ENCODE measurements around the gene CMSS1.

CMSS1 gene

DNA sequence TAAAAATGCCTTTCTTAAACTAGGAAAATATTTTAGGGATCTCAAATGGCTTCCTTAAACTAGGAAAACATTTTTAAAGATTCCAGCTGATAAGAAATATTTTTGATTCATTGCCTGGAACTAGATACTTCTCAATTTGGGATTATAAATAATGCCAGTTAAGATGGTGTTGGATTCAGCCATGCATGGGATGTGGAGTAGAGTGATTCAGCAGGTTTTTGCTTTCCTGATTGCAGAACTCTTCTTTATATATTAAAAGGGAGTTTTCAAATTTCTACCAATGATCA lies 281.1 kb downstream of the CMSS1 start:
- no peak overlapping the region for H3K4me3 ChIP-seq (ENCODE audit: low read depth, low read length)

DNA sequence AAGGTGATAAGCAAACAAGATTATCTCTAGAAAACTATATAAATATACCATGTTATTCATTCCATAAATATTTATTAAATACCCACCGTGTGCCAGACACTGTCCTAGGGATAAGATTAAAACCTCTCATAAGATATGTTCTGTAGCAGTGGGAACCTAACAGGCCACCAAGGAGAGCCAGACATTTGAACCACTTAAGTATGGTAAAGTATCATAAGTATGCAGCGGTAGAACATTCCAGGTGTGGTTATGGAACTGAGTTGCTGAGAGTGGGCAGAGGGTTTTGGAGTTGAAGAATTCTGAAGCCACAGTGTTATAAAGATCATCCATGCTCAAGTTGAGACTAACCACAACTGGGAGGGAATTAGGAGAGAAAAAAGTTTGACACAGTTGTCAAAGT lies 282.0 kb downstream of the CMSS1 start:
- H3K4me3 ChIP-seq (ENCODE audit: low read depth, low read length) = no peak overlapping the region

DNA sequence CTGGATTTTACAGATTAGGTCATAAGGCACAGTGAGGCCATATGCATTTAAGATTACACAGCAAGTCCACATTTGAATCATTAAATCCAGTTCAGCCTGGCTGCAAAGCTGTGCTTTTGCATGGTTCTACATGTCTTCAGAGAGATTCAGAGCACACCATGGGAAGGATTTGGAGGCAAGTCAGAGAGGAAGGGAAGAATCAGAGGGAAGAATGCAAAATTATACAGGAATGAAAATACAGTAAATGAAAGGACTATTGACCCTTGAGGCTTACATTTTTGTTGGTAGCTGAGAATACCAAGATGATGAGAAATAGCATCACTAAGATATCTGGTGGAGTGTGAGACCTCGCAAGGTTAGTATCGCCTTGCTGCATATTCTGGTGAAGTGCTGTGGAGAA lies 282.8 kb downstream of the CMSS1 start:
- no peak overlapping the region for H3K4me3 ChIP-seq (ENCODE audit: low read depth, low read length)

DNA sequence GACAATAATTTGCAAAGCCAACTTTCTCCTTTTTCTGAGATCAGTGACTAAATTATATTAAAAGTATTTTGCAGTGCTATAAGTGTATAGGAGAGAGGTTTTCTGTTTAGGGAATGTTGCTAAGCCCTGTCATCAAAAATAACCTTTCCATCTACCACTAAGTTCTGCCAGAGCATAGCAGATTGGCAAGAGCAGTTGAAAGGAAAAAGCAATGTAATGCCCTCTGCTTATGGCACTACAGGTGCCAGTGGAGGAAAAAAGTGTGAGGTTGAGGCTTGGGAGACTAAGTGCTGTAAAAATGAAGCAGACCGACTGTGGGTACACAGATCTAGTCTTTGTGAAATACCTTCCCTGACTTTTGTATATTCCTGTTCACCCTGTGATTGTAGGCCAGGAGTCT lies 285.1 kb downstream of the CMSS1 start:
- H3K4me3 ChIP-seq (ENCODE audit: low read depth, low read length) = no peak overlapping the region

DNA sequence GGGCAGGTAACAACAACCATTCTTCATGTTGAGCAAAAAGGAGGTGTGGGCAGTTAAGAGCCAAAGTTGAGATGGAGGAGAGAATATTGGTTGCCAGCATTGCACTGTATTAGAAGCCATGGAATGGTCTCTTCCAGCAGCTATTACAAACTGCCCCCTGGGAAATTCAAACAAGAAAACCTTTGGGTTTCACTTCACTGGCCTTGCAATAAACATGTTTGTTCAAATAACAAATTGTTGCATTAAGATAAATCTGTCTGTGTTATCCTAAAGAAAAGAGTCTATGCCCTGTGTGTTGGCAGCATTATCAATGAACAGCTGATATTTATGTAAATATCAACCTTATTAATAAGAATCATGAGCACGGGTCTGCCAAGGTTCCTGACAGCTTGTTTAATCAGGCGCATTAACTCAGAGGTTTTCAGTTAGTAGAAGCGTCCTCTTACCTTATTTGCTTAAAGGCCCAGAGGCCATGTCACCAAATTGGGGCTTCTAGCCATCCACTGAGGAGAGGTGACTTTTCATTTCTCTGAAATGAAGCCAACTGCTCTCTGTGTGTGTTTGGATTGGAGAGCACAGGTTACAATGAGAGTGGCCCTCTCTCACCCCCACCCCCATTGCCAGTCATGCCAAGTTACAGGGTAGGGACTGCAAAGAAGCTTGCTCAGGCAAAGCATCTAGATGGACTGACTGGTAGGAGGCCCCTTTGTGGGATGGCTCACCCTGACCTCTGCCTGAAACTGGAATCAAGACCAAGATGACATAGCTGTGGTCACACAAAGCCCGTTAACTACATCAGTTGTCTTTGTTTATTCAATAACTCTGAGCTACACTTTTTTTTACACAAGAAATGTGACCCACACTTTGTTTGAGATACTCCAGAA lies 286.1 kb downstream of the CMSS1 start:
- no peak overlapping the region for H3K4me3 ChIP-seq (ENCODE audit: low read depth, low read length)

DNA sequence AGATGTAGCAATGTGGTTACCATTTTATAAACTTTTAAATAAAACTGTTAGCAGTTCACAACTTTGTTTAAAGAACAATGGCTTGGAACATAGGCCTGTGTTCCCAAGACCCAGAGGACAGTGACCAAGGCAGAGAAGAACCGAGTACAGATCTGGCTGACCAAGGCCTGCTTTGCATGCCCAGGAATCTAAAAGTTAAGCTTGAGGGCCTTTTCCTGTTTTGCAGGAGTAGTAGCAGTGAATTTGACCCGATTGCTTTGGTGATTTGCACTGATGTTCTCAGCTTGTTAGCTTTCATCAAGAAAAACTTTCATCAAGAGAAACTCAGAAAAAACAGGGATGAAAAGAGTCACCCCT lies 286.8 kb downstream of the CMSS1 start:
- H3K4me3 ChIP-seq (ENCODE audit: low read depth, low read length) = no peak overlapping the region

DNA sequence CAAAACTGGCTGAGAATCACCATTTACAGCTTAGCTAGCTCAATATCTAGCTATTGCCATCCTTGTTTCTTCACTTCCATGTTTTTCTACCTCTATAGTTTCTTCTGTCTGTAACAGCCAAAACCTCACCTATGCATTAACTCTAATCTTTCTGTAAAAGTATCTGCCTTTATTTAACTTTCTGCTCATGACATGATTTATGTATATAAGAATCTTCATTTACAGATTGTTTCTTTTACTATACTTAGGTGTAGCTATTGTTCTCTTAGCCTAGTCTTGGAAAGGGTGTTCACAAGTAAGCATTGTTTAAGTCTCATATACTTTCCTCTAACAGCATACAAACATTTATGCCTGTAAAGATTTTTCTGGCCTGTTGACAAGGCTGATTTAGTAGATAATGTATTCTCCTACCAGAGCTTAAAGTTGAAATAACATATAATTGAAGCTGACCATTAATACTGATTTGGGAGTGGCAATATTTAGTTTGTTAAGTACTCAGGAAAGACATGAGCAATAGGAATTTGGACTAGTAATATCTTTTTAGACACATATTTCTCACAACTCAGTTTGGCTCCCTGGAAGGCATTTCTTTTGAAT lies 287.3 kb downstream of the CMSS1 start:
- no peak overlapping the region for H3K4me3 ChIP-seq (ENCODE audit: low read depth, low read length)

DNA sequence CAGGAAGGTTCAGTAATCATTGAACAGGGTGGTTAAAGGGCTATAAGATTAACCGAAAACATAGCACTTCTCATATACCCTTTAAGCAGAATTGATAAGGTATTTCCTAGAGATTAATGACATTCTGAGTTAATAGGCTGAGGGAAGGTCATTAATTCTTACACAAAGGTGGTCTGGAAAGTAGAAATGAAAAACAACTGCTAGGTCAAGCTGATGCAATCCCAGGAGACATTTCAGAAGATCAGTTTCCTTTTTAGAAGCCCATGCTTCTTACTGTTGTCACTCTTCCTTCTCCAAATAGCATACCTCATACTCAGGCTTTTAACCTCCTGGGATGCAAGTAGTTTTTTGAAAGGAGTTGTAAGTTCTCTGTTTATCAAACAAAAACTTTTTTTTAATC lies 287.8 kb downstream of the CMSS1 start:
- no peak overlapping the region for H3K4me3 ChIP-seq (ENCODE audit: low read depth, low read length)

DNA sequence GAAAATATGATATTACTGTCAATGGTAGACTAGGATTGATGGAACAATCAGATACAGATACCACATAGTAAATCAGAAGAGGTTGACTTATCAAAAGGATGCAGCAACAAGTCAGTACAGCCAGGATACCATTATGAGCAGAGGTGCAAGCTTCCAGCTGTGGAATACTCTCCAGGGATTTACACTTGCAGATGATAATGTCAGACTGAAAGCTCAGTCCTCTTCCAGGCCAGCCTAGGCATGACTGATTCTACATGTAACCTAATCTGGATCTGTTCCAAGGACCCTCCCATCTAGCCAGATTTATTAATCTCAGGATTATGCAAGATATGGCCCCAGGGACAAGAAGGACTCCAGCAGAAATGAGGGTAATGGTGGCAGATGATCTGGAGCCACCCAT lies 288.4 kb downstream of the CMSS1 start:
- no peak overlapping the region for H3K4me3 ChIP-seq (ENCODE audit: low read depth, low read length)

DNA sequence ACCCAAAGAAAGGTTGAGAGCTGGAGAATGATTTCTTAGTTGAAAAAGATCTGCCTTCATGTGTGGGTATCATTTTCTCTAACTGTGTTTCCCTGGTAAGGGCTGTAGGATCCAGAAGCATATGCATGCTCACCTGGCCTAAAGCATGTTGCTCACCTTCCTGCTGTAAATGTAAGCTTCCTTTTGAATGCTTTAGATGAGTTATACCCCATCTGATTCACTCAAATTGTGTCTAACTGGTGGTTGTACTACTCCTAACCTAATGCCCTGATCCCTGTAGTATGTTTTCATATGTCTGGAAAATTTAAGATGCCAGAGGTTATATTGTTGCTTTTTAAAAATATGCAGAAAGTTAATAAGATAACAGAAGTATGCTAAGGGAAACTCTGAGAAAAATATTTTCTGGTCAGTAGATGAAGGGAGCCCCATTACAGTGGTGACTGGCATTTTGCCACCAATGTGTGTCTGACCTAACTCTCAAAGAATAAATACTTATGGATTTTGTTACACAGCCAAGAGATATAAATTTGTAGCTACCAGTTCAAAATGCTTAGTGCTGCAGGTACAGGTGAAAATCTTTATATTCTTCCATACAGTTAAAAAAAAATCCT lies 289.0 kb downstream of the CMSS1 start:
- no peak overlapping the region for H3K4me3 ChIP-seq (ENCODE audit: low read depth, low read length)

DNA sequence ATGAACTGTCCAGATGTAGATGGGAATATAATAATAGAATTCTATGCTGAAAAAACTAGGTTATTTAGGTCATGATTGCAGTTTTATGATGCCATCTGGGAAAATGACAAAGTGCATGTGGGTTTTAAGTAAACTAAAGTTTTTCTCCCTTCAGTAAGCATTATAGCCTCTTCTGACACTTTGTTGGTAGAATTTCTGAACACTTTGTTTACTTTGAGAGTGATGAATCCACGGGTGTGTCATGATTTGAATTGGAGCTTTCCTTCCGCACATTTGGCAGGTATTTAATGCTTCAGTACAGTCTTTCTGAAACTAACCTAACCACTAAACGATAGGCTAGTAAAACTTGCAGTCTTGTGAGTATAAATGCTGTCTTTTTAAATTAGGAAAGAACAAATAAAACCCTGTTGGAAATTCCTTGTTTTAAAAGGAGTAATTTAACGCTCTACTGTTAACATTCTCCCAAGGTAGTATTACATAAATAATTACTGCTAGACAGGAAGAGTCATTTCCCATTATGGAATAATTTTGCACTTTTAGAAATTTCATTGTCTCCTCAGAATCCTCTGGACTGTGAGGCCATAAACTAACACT lies 289.7 kb downstream of the CMSS1 start:
- no peak overlapping the region for H3K4me3 ChIP-seq (ENCODE audit: low read depth, low read length)

DNA sequence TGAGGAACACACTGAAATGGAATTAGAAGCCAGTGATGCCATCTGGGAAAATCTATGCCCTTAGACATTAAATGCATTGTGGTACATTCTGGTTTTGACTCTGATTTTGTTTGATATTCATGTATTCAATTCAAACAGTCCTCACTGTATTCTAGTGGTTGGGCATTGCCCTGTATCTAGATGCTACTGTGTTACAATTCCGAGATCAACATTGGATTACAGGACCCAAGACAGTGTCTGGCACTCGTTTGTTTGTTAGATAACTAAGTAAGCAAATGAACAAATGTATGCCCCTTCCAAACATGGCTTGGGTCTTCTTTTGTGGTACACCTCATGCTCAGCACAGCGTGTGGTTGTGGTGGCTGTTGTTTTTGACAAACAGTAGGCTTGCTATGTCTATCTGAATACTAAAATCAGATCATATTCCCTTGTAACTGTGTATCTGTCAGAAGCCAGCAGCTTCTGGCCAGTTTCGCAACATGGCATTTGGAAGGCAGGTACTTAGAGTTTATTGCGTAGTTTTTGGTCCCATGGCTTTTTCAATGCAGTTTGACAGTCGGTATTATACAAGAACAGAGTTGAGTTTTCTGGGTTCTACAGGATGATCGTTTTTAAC lies 290.9 kb downstream of the CMSS1 start:
- no peak overlapping the region for H3K4me3 ChIP-seq (ENCODE audit: low read depth, low read length)

DNA sequence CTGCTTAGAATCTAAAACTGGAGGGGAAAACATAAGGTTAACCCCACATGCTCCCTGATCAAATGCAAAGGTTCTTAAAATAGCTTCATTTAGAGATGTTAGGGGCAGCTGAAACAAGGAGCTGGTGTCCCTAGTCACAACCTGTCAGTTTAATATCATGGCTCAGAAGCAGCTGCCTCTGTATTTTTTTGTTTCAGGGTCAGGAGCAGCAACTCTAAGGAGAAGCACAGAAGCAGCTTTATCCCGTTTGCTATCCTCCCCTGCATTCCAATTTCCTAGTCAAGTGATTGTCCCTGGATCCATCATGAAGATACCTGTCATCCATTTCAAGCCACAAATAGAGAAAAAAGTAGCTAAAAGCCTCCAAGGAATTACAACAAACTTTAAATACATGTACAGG lies 292.5 kb downstream of the CMSS1 start:
- no peak overlapping the region for H3K4me3 ChIP-seq (ENCODE audit: low read depth, low read length)

DNA sequence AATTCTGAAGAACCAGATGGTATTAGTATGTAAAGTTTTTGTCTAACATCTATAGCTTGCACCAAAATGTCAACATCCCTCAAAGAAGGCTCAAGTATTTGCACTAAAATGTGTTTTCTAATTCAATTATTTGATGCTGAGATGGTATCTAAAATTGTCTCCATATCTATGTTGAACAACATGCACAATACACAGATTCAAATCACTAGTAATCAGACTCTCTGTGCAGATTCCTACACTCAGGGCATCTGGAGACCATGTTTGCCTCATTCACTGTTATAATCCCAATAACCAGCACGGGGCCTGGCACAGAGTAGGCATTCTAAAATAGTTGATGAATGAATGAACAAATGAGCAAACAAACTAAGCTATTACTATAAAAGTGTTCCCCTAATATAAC lies 294.1 kb downstream of the CMSS1 start:
- no peak overlapping the region for H3K4me3 ChIP-seq (ENCODE audit: low read depth, low read length)

DNA sequence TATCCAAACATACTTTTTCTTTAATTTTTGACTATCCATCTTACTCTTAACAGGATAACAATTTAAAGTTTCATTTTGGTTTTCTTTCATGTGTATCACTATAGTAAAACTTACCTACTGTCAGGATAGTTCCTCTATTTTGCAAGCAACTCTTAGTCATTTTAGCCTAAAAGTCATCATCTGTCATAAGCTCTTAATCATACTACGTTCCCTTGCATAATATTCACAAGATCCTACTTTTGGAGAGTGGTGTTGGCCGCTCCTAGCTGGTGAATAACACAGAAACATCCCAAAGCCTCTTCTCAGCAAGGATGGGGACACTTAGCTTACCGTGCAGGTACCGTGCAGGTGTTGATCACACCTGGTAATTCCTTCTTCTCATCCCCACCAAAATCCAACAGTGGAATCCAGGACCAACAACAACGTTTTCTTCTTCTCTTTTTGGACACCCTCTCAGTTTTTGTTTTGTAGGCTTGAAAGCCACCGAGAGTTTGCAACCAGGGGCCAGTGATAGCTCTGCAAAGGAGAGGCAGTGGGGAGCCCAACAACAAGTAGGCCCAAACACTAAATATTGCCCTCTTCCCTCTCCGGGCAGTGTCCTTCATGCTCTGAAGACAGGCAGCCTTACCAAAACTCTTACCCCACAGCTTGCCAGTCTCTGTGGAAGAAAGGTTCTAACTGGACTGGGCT lies 296.2 kb downstream of the CMSS1 start:
- H3K4me3 ChIP-seq (ENCODE audit: low read depth, low read length) = no peak overlapping the region

DNA sequence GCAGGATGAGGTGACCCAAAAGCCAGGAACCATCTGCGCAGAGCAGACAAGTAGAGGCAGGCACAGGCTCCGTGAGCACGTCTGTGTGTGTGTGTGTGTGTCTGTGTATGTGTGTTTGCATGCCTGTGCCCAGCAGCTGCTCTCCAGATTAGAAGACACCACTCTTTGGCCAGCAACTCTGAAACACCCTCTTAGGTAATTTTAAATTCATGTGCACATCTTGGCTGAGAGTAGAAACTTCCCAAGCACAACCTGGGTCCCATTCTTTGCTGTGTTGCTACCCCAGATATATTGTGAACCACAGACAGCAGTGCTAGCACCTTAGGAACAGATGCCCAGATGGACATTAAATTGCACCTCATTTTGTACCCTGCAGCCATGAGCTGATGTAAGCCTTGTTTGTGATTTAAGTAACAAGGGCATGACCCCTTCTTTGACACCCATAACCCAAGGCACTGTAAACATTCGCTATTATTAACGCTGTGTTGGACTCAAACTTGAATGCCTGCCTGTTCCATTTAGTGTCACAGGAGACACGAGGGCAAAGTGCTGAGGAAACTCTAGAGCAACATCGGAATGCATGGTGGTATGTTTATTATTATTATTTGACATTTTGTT lies 296.9 kb downstream of the CMSS1 start, which contains the start of gene FILIP1L:
FILIP1L (minus strand) TSS at position 89 of the 618 bp plus-strand sequence.
- no peak within 1 kb of the TSS for H3K4me3 ChIP-seq (ENCODE audit: low read depth, low read length)

DNA sequence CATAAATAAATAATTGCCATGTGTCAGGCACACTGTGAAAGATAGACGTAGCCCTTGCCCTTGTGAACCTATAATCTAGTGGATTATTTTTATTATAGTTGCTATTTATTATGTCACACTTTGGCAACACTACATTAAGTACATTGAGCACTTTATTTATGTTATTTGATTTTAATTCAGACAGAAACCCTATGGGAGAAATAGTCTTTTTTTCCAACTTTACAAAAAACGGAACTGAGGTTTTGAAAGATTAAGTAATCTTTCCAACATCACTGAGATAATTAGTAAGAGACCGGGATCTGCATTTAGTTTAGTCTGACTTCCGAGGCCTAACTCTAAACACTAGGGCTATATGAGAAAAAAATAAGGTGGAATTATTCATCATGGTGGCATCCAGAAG lies 299.4 kb downstream of the CMSS1 start:
- H3K4me3 ChIP-seq (ENCODE audit: low read depth, low read length) = no peak overlapping the region

DNA sequence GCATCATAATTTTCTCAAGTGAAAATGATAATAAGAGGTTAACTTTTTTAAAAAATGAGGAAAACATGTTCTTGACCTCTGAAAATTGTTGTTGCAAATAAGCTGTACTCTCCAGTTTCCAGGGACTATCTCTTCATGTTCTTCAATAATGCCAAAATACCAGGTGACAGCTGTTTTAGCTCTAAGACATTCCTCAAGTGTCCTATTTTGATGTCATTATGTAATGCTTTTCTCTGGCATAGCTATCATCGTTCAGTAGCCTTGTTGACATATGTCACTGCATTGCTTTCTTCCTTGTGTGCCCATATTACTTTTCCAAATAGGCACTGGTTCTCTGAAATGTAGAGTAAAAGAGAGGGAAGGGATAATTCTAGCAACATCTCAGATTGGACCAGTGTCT lies 302.4 kb downstream of the CMSS1 start:
- H3K4me3 ChIP-seq (ENCODE audit: low read depth, low read length) = no peak overlapping the region

DNA sequence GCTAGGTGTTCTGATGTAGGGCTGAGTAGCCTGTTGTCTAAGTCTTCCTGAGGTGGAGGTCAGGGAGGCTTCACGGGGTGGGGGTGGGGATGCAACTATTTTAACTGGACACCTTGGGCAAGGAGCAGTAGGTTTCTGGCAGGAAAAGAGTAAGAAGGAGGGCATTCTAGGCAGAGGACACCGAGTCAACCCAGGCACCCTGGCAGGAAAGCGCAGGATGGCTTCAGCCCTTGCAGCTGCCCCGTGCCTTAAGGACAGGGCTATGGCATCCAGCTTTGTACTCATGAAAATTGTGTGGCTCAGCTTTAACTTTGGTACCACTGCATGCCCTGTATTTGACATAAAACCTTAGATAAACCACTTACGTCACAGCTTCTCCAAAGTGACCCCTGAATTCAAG lies 303.0 kb downstream of the CMSS1 start:
- no peak overlapping the region for H3K4me3 ChIP-seq (ENCODE audit: low read depth, low read length)

DNA sequence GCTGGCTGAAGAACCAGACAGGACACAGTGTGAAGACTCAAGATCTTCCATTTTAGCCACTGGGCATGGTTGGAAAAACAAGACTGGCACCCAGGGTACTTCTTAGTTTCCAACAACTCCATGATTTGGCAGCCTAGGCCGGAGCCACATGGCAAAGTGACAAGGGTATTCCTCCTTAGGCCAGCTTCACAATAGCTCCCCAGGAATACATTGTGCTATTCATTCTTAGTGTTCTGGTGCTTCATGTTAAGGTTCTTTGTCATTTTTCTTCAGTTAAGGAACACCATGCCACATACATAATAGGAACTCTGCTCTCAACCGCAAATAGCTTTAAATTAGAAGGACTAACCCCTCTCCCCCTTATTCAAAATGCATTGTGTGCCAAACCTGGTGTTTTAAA lies 304.7 kb downstream of the CMSS1 start:
- H3K4me3 ChIP-seq (ENCODE audit: low read depth, low read length) = no peak overlapping the region

DNA sequence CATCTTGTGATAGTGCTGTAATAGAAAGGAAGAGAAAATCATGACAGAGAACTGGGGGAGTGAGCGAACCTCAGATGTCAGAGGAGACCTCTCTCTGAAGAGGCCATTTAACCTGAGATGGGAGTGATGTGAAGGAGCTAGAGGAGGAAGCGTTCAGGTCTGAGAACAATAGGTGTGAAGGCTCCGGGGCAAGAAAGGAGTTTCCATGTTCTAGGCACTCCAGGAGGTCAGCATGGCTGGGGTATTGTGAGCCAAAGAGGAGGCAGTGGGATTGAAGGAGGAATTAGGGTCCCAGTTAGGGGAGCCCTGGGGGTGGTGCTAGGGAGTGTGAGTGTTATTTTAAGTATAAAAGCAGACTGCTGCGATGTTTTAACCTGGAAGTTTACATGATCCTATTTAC lies 305.4 kb downstream of the CMSS1 start:
- no peak overlapping the region for H3K4me3 ChIP-seq (ENCODE audit: low read depth, low read length)
